HEK293 (cell line): ENCODE measurements around the gene TRA2B.

Experiments
- BCL11B ChIP-seq: fragments of 450-650 bp; formaldehyde crosslinking; IDR thresholded peaks from 2 replicates; pipeline ENCODE4 v1.5.1; 2016; ENCODE audit warnings: low read depth, missing biosample characterization, missing genetic modification characterization
- CTCF ChIP-seq: fragments of 450-650 bp; formaldehyde crosslinking; IDR thresholded peaks from 2 replicates; pipeline ENCODE4 v1.5.1; 2016; ENCODE audit warnings: missing biosample characterization, missing genetic modification characterization
- GLI2 ChIP-seq: fragments of 450-650 bp; formaldehyde crosslinking; IDR thresholded peaks from 2 replicates; pipeline ENCODE4; 2017; ENCODE audit warnings: missing biosample characterization, missing genetic modification characterization, low read depth, borderline replicate concordance
- GLI4 ChIP-seq: fragments of 450-650 bp; formaldehyde crosslinking; IDR thresholded peaks from 2 replicates; pipeline ENCODE4 v1.5.1; 2016; ENCODE audit warnings: missing biosample characterization, missing genetic modification characterization
- HIC1 ChIP-seq: fragments of 450-650 bp; formaldehyde crosslinking; IDR thresholded peaks from 2 replicates; pipeline ENCODE4 v1.5.1; 2016; ENCODE audit warnings: missing biosample characterization, missing genetic modification characterization
- HOXD13 ChIP-seq: sonication (generic); formaldehyde crosslinking; IDR thresholded peaks from 2 replicates; pipeline ENCODE4 v1.8.0; 2022; ENCODE audit warnings: missing genetic modification reagents, borderline replicate concordance
- INSM2 ChIP-seq: fragments of 450-650 bp; formaldehyde crosslinking; IDR thresholded peaks from 2 replicates; pipeline ENCODE4 v1.5.1; 2016; ENCODE audit warnings: missing biosample characterization, missing genetic modification characterization
- KLF10 ChIP-seq: fragments of 450-650 bp; IDR thresholded peaks from 2 replicates; pipeline ENCODE4 v1.5.1; 2018; ENCODE audit warnings: missing biosample characterization, mild to moderate bottlenecking, missing genetic modification characterization
- MZF1 ChIP-seq: fragments of 450-650 bp; formaldehyde crosslinking; IDR thresholded peaks from 2 replicates; pipeline ENCODE4 v1.5.1; 2017; ENCODE audit warnings: missing biosample characterization, missing genetic modification characterization, borderline replicate concordance
- PBX3 ChIP-seq: sonication (generic); formaldehyde crosslinking; IDR thresholded peaks from 2 replicates; pipeline ENCODE4 v1.8.1; 2022; ENCODE audit warnings: mild to moderate bottlenecking, moderate library complexity, missing genetic modification reagents
- SP3 ChIP-seq: fragments of 450-650 bp; formaldehyde crosslinking; IDR thresholded peaks from 2 replicates; pipeline ENCODE4 v1.5.1; 2016; ENCODE audit warnings: missing biosample characterization, missing genetic modification characterization
- TCF7L2 ChIP-seq: IDR thresholded peaks from 2 replicates; pipeline ENCODE4 v1.6.1; 2011; ENCODE audit warnings: low read depth, mild to moderate bottlenecking, inconsistent platforms, low read length, moderate library complexity, borderline replicate concordance
- ZBTB26 ChIP-seq: fragments of 450-650 bp; formaldehyde crosslinking; optimal IDR thresholded peaks from 2 replicates; pipeline ENCODE3; 2016; ENCODE audit warnings: missing biosample characterization, mild to moderate bottlenecking, missing genetic modification characterization
- ZBTB48 ChIP-seq: fragments of 450-650 bp; formaldehyde crosslinking; IDR thresholded peaks from 2 replicates; pipeline ENCODE4 v1.5.1; 2016; ENCODE audit warnings: missing biosample characterization, missing genetic modification characterization
- ZBTB49 ChIP-seq: fragments of 450-650 bp; formaldehyde crosslinking; IDR thresholded peaks from 2 replicates; pipeline ENCODE4 v1.5.1; 2016; ENCODE audit warnings: missing biosample characterization, missing genetic modification characterization, low read depth
- ZEB2 ChIP-seq: fragments of 450-650 bp; formaldehyde crosslinking; IDR thresholded peaks from 2 replicates; pipeline ENCODE4 v1.5.1; 2016; ENCODE audit warnings: missing biosample characterization, missing genetic modification characterization
- ZFP69B ChIP-seq: fragments of 450-650 bp; formaldehyde crosslinking; IDR thresholded peaks from 2 replicates; pipeline ENCODE4 v1.5.1; 2016; ENCODE audit warnings: missing biosample characterization, missing genetic modification characterization
- ZNF114 ChIP-seq: fragments of 450-650 bp; formaldehyde crosslinking; IDR thresholded peaks from 2 replicates; pipeline ENCODE4 v1.5.0; 2017; ENCODE audit warnings: missing biosample characterization, missing genetic modification characterization
- ZNF223 ChIP-seq: fragments of 450-650 bp; formaldehyde crosslinking; IDR thresholded peaks from 2 replicates; pipeline ENCODE4 v1.5.1; 2016; ENCODE audit warnings: missing biosample characterization, missing genetic modification characterization
- ZNF248 ChIP-seq: fragments of 450-650 bp; formaldehyde crosslinking; IDR thresholded peaks from 2 replicates; pipeline ENCODE4 v1.5.1; 2017; ENCODE audit warnings: missing biosample characterization, missing genetic modification characterization
- ZNF302 ChIP-seq: fragments of 450-650 bp; formaldehyde crosslinking; IDR thresholded peaks from 2 replicates; pipeline ENCODE4 v1.5.1; 2016; ENCODE audit warnings: missing biosample characterization, missing genetic modification characterization, low read depth
- ZNF426 ChIP-seq: fragments of 450-650 bp; formaldehyde crosslinking; IDR thresholded peaks from 2 replicates; pipeline ENCODE4 v1.5.1; 2017; ENCODE audit warnings: missing biosample characterization, missing genetic modification characterization, mild to moderate bottlenecking, inconsistent platforms, moderate library complexity
- ZNF473 ChIP-seq: fragments of 450-650 bp; formaldehyde crosslinking; IDR thresholded peaks from 2 replicates; pipeline ENCODE4 v1.5.1; 2017; ENCODE audit warnings: missing biosample characterization, missing genetic modification characterization
- ZNF555 ChIP-seq: fragments of 450-650 bp; formaldehyde crosslinking; conservative IDR thresholded peaks from 2 replicates; pipeline ENCODE4 v1.5.1; 2017; ENCODE audit warnings: missing biosample characterization, mild to moderate bottlenecking, missing genetic modification characterization, inconsistent platforms
- ZNF580 ChIP-seq: fragments of 450-650 bp; formaldehyde crosslinking; IDR thresholded peaks from 2 replicates; pipeline ENCODE4 v1.5.1; 2016; ENCODE audit warnings: missing biosample characterization, missing genetic modification characterization
- ZNF600 ChIP-seq: fragments of 450-650 bp; formaldehyde crosslinking; IDR thresholded peaks from 2 replicates; pipeline ENCODE4 v1.5.1; 2016; ENCODE audit warnings: missing biosample characterization, missing genetic modification characterization
- ZNF768 ChIP-seq: fragments of 450-650 bp; formaldehyde crosslinking; IDR thresholded peaks from 2 replicates; pipeline ENCODE4 v1.5.1; 2018; ENCODE audit warnings: missing biosample characterization, mild to moderate bottlenecking, missing genetic modification characterization
- ZNF830 ChIP-seq: fragments of 450-650 bp; IDR thresholded peaks from 2 replicates; pipeline ENCODE4 v1.5.0; 2018; ENCODE audit warnings: missing biosample characterization, missing genetic modification characterization, low read depth, mild to moderate bottlenecking, moderate library complexity
- ZSCAN16 ChIP-seq: fragments of 450-650 bp; formaldehyde crosslinking; IDR thresholded peaks from 2 replicates; pipeline ENCODE4 v1.5.1; 2016; ENCODE audit warnings: missing biosample characterization, missing genetic modification characterization

Gene TRA2B

GRCh38 chr3:185936814-185937688 lies 763 bp downstream of the TRA2B start (continued):
- TF ChIP-seq HIC1 (tag by site-specific recombination) (no peak), ZNF580 (no peak), ZNF302 (tag by site-specific recombination) (no peak), ZNF555 (tag by site-specific recombination) (no peak), ZSCAN16 (tag by site-specific recombination) (no peak), BCL11B (tag by site-specific recombination) (0 out of 2 replicates have a peak, but pooled peaks have one; percentile 31), ZEB2 (tag by site-specific recombination) (peak; percentile 74; the same call in 1 of the 2 replicates), ZFP69B (tag by site-specific recombination) (no peak), MZF1 (0 out of 2 replicates have a peak, but pooled peaks have one; percentile 25), PBX3 (CRISPR knock-in tag) (0 out of 2 replicates have a peak, but pooled peaks have one; percentile 56), TCF7L2 (no peak; the same call in 1 of the 2 replicates), ZBTB48 (tag by site-specific recombination) (no peak), ZNF223 (tag by site-specific recombination) (no peak), ZNF473 (tag by site-specific recombination) (no peak), CTCF (tag by site-specific recombination) (no peak), ZBTB26 (tag by site-specific recombination) (peak; percentile 62), GLI2 (no peak), ZNF114 (tag by site-specific recombination) (no peak), ZBTB49 (tag by site-specific recombination) (no peak), KLF10 (no peak), SP3 (no peak), ZNF768 (tag by site-specific recombination) (no peak), ZNF830 (tag by site-specific recombination) (no peak), GLI4 (tag by site-specific recombination) (no peak), ZNF600 (no peak), HOXD13 (CRISPR knock-in tag) (no peak), ZNF426 (tag by site-specific recombination) (no peak), ZNF248 (tag by site-specific recombination) (no peak), INSM2 (tag by site-specific recombination) (no peak)
